Amniotic stem cell (primary cell): ENCODE measurements around the gene NHLRC1.

Experiments used
- DNase-seq: peaks from one replicate; lab custom pipeline; 2025; lab: John Stamatoyannopoulos, UW

NHLRC1 gene

GRCh38 chr6:18138906-18139305, 16.4 kb upstream of the NHLRC1 start:
- no peak for DNase-seq

- no peak for DNase-seq
Measured at GRCh38 chr6:18136260-18136659, 13.8 kb upstream of the NHLRC1 start.

- DNase-seq, result no peak
Measured at GRCh38 chr6:18135171-18135570, 12.7 kb upstream of the NHLRC1 start.

GRCh38 chr6:18132346-18132745, 9.9 kb upstream of the NHLRC1 start:
- no peak for DNase-seq

GRCh38 chr6:18126121-18126520, 3.6 kb upstream of the NHLRC1 start:
- no peak for DNase-seq

- no peak for DNase-seq
Measured at GRCh38 chr6:18121580-18122127, 823 bp downstream of the NHLRC1 start.

GRCh38 chr6:18119236-18119635, 3.2 kb downstream of the NHLRC1 start:
- DNase-seq, result no peak

- no peak for DNase-seq
Measured at GRCh38 chr6:18118330-18118729, 4.1 kb downstream of the NHLRC1 start.

GRCh38 chr6:18117136-18117535, 5.3 kb downstream of the NHLRC1 start:
- no peak for DNase-seq

GRCh38 chr6:18115356-18115755, 7.1 kb downstream of the NHLRC1 start:
- DNase-seq, result no peak

GRCh38 chr6:18110162-18110561, 12.3 kb downstream of the NHLRC1 start:
- DNase-seq, result no peak

GRCh38 chr6:18107061-18107460, 15.4 kb downstream of the NHLRC1 start:
- no peak for DNase-seq

- no peak for DNase-seq
Measured at GRCh38 chr6:18102783-18103509, 19.5 kb downstream of the NHLRC1 start.

GRCh38 chr6:18101873-18102272, 20.6 kb downstream of the NHLRC1 start:
- no peak for DNase-seq

- DNase-seq, result no peak
Measured at GRCh38 chr6:18101271-18101670, 21.2 kb downstream of the NHLRC1 start.

GRCh38 chr6:18100296-18100695, 22.2 kb downstream of the NHLRC1 start:
- no peak for DNase-seq

- no peak for DNase-seq
Measured at GRCh38 chr6:18099511-18099910, 23.0 kb downstream of the NHLRC1 start.

GRCh38 chr6:18096423-18096822, 26.1 kb downstream of the NHLRC1 start:
- no peak for DNase-seq

GRCh38 chr6:18091382-18091781, 31.1 kb downstream of the NHLRC1 start:
- DNase-seq, result no peak

- no peak for DNase-seq
Measured at GRCh38 chr6:18090349-18090786, 32.1 kb downstream of the NHLRC1 start.

GRCh38 chr6:18088419-18089296, 33.8 kb downstream of the NHLRC1 start:
- DNase-seq, result no peak

GRCh38 chr6:18087396-18088165, 34.9 kb downstream of the NHLRC1 start:
- DNase-seq, result no peak
